Measurements from ENCODE around the gene AGAP3. TPM values are rescaled to one million over a fixed set of nuclear protein-coding genes. Genes with fewer than 3 reads are reported as not detected.

AGAP3 gene
- total RNA-seq (2021; ENCODE audit: unreplicated experiment), result 126 TPM
- 70.1 and 70.4 TPM in 2 replicates for polyA plus RNA-seq (2012)
- Bru-seq, nascent RNA, result percentile 62 among the genes with signal in this experiment
- BruChase-seq, experiment 1, labeled RNA remaining after a 6-hour chase, result percentile 73 among the genes with signal in this experiment
- BruChase-seq, experiment 2, labeled RNA remaining after a 2-hour chase, result percentile 72 among the genes with signal in this experiment
- long read RNA-seq, transcript AGAP3-211 (9 exons, 2,039 nt), result minor isoform, 7 of 312 reads
- long read RNA-seq, transcript AGAP3-202 (18 exons, 3,225 nt), result major isoform, 66 of 312 reads
- long read RNA-seq, partial matches to known transcripts, result 143 of 312 reads
- long read RNA-seq, other reads (novel, unspliced or antisense), result 90 of 312 reads

DNA sequence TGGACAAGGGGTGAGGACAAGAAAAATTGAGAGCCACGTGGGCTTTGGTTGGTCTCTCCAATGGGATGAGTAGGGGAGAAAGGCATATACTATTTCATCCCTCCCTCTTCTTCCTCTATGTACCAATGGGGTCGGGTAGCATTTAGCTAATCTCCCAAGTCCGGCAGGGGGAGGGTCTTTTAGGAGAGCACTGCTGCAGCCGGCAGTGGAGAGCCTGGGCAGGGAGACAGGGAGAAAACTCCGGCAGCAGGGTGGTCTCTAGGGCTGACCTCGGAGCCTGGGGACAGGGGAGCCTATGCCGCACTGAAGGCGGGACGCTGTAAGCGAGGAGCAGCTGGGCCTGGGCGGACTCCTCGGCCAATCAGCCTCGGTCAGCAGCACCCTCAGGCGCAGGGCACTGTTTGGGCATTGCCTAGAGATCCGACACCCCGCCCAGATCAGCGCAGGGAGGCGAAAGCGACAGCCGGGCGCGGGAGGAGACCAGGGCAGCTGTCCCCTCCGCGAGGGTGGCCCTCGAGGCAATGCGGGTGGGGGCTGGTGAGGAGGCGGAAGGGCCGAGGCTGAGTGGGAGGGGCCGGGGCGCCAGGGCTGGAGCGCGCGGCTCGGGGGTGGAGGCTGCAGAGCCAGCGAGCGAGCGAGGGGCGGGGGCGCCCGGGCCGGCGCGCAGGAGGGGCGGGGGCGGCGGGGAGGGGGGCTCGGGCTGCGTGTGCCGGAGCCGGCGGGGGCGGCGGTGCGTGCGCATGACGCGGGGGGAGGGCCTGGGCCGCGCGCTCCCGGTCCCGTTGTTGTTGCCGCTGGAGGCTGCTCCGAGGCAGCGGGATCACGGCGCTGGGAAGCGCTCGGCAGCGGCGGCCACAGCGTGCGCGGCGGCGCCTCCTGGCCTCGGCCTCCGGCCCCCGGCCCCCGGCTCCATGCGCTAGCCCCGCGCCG, at the start of gene AGAP3:
TSS of gene AGAP3 (plus strand) at position 785 of the 930 bp plus-strand sequence. CDS start 267 bp downstream, outside the sequence.
- ChIA-PET POLR2A (interaction anchor here (0.7 to 1.6 kb wide), 4 partner anchors 9 to 30 kb away, joined by 4 to 9 read pairs (median 6); no protein-coding TSS in a partner anchor), CTCF (interaction anchor here (0.8 to 1.6 kb wide), 4 partner anchors 23 to 68 kb away, joined by 3 to 5 read pairs (median 4); no protein-coding TSS in a partner anchor), RAD21 (ENCODE audit: low non-redundant PET in 1 of 2, low total read pairs in 2 of 2, uncharacterized antibody in 2 of 2, unreplicated experiment in 2 of 2) (interaction anchor here in 1 of 2 experiments (0.7 to 1.0 kb wide), 3 partner anchors 24 to 58 kb away, joined by 3 read pairs; partner anchors contain the start of gene ABCB8)
- H4K20me1 ChIP-seq (ENCODE audit: insufficient read depth), result no peaks in the 10 kb centered on the region
- peaks cover 30 to 52% of the 10 kb centered on the region in 2 experiments for H3K4me1 ChIP-seq (ENCODE audit: control insufficient read depth in 1 of 2, insufficient read depth in 2 of 2, low read length in 2 of 2)
- H3K27ac ChIP-seq (ENCODE audit: low read depth, low read length), result peak within 1 kb of the TSS; percentile 90
- H3K9me3 ChIP-seq (ENCODE audit: control insufficient read depth in 1 of 2, insufficient read depth in 1 of 2, low read depth in 1 of 2, low read length in 2 of 2), result no peaks in the 10 kb centered on the region
- peaks cover 61% of the 10 kb centered on the region for H3K79me2 ChIP-seq (ENCODE audit: insufficient read depth, low read length)
- H3K9ac ChIP-seq (ENCODE audit: low read length), result peak within 1 kb of the TSS; percentile 94
- no peak within 1 kb of the TSS for H2AFZ ChIP-seq (ENCODE audit: low read depth, low read length, poor library complexity, severe bottlenecking)
- H3K4me3 ChIP-seq (replicated peaks in 1 of 2; ENCODE audit: low read depth in 1 of 2, low read length in 2 of 2), result peak within 1 kb of the TSS; percentile 90 to 98
- intact Hi-C loops (cut with micrococcal nuclease), result no loop called here
- TF ChIP-seq, protein P1, sequence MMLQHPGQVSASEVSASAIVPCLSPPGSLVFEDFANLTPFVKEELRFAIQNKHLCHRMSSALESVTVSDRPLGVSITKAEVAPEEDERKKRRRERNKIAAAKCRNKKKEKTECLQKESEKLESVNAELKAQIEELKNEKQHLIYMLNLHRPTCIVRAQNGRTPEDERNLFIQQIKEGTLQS (IDR thresholded peaks at IDR 0.05), result no peak
- TF ChIP-seq, protein P2, sequence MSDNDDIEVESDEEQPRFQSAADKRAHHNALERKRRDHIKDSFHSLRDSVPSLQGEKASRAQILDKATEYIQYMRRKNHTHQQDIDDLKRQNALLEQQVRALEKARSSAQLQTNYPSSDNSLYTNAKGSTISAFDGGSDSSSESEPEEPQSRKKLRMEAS (IDR thresholded peaks at IDR 0.05), result no peak
- TF ChIP-seq, protein P3, sequence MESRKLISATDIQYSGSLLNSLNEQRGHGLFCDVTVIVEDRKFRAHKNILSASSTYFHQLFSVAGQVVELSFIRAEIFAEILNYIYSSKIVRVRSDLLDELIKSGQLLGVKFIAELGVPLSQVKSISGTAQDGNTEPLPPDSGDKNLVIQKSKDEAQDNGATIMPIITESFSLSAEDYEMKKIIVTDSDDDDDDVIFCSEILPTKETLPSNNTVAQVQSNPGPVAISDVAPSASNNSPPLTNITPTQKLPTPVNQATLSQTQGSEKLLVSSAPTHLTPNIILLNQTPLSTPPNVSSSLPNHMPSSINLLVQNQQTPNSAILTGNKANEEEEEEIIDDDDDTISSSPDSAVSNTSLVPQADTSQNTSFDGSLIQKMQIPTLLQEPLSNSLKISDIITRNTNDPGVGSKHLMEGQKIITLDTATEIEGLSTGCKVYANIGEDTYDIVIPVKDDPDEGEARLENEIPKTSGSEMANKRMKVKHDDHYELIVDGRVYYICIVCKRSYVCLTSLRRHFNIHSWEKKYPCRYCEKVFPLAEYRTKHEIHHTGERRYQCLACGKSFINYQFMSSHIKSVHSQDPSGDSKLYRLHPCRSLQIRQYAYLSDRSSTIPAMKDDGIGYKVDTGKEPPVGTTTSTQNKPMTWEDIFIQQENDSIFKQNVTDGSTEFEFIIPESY (IDR thresholded peaks at IDR 0.05; ENCODE audit: extremely low read depth, insufficient replicate concordance, low read length), result no peak
- TF ChIP-seq EZH2phosphoT487 (IDR thresholded peaks at IDR 0.05; ENCODE audit: borderline replicate concordance) (no peak), SIN3A (IDR thresholded peaks at IDR 0.05; ENCODE audit: low read depth) (no peak), FOSL1 (IDR thresholded peaks at IDR 0.05; ENCODE audit: low read depth) (no peak), CBX3 (IDR thresholded peaks at IDR 0.05; ENCODE audit: low read depth) (no peak), SRF (IDR thresholded peaks at IDR 0.05; ENCODE audit: low read depth) (no peak), ELF1 (IDR thresholded peaks at IDR 0.05; ENCODE audit: borderline replicate concordance, low read depth) (no peak), POLR2A (IDR thresholded peaks at IDR 0.05; ENCODE audit: borderline replicate concordance, extremely low read depth, insufficient read depth, insufficient read length) (peak; percentile 60), ZNF274 (IDR thresholded peaks at IDR 0.05; ENCODE audit: low read depth, low read length) (no peak), YY1 (IDR thresholded peaks at IDR 0.05; ENCODE audit: extremely low read depth, insufficient replicate concordance, low read depth, low read length) (peak; percentile 5), JUND (IDR thresholded peaks at IDR 0.05) (no peak), SP1 (IDR thresholded peaks at IDR 0.05; ENCODE audit: low read depth) (no peak), ZFX (IDR thresholded peaks at IDR 0.05) (no peak), TCF7L2 (IDR thresholded peaks at IDR 0.05; ENCODE audit: borderline replicate concordance, extremely low read depth, insufficient read depth, insufficient read length) (peak; percentile 11), POLR2AphosphoS5 (IDR thresholded peaks at IDR 0.05; ENCODE audit: low read depth, low read length) (peak; percentile 86), EZH2 (IDR thresholded peaks at IDR 0.05) (no peak)
- TF ChIP-seq, protein P4, sequence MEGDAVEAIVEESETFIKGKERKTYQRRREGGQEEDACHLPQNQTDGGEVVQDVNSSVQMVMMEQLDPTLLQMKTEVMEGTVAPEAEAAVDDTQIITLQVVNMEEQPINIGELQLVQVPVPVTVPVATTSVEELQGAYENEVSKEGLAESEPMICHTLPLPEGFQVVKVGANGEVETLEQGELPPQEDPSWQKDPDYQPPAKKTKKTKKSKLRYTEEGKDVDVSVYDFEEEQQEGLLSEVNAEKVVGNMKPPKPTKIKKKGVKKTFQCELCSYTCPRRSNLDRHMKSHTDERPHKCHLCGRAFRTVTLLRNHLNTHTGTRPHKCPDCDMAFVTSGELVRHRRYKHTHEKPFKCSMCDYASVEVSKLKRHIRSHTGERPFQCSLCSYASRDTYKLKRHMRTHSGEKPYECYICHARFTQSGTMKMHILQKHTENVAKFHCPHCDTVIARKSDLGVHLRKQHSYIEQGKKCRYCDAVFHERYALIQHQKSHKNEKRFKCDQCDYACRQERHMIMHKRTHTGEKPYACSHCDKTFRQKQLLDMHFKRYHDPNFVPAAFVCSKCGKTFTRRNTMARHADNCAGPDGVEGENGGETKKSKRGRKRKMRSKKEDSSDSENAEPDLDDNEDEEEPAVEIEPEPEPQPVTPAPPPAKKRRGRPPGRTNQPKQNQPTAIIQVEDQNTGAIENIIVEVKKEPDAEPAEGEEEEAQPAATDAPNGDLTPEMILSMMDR (IDR thresholded peaks at IDR 0.05 in 2 of 3, conservative IDR thresholded peaks at IDR 0.05 in 1 of 3; ENCODE audit: borderline replicate concordance in 1 of 3, insufficient read depth in 1 of 3, low read depth in 2 of 3, low read length in 2 of 3), result no peak
- H3K36me3 ChIP-seq (ENCODE audit: control insufficient read depth in 1 of 2, insufficient read depth in 2 of 2, low read length in 2 of 2), result peaks cover 0 to 10% of the 10 kb centered on the region in 2 experiments; a peak in 1 of 4 replicates
- BruUV-seq (replicated peaks), result no TSS peak
- peak within 1 kb of the TSS; percentile 93 for H3K4me2 ChIP-seq (ENCODE audit: low read length)
- no peaks in the 10 kb centered on the region for H3K27me3 ChIP-seq (ENCODE audit: insufficient read depth, low read length)
- ATAC-seq (peak; percentile 64), DNase-seq (ENCODE audit: low read depth, low spot score) (peak; percentile 67)
- H3K9me2 ChIP-seq (ENCODE audit: insufficient read depth), result no peaks in the 10 kb centered on the region
